ENCODE measurements around the gene SEPTIN5. TPM values are rescaled to one million over a fixed set of nuclear protein-coding genes. Genes with fewer than 3 reads are reported as not detected.
A peak's percentile ranks its signal among the peaks of the same experiment; 100 is the strongest.

SEPTIN5 gene
- total and polyA plus RNA-seq, 9 of the 15 experiments (the other 6 are each of a cell fraction or from before 2014, with no cell fraction given) = 0.03 to 195 (median 119) TPM

DNA sequence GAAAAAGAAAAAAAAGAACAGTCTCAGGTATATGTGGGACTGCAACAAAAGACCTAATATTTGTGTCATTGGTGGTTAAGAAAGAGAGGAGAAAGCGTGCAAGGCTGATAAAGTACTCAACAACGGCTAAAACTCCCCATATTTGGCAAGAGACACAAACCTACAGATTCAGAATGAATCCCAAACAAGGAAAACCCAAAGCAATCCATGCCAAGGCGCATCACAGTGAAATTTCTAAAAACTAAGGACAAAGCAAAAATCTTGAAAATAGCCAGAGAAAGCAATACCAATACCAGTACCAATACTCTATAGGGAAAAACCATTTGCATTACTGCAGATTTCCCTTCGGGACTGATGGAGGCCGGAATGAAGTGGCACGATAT, 32.4 kb upstream of the SEPTIN5 start (continued):
- no peak for TF ChIP-seq ETV6 (IDR thresholded peaks at IDR 0.05; ENCODE audit: borderline replicate concordance in 1 of 2, low read depth in 2 of 2, low read length in 1 of 2)
- TF ChIP-seq ETV6 (CRISPR knock-in tag; IDR thresholded peaks at IDR 0.05; ENCODE audit: borderline replicate concordance) = 0 out of 2 replicates have a peak, but pooled peaks have one; percentile 40
- TF ChIP-seq HNRNPH1 (optimal IDR thresholded peaks at IDR 0.05; ENCODE audit: low read depth, low read length) = no peak
- no peak for TF ChIP-seq MTA1 (IDR thresholded peaks at IDR 0.05; ENCODE audit: borderline replicate concordance)
- TF ChIP-seq ZC3H11A (IDR thresholded peaks at IDR 0.05; ENCODE audit: low read depth, low read length) = no peak
- no peak for TF ChIP-seq GATAD2B (IDR thresholded peaks at IDR 0.05; ENCODE audit: borderline replicate concordance)
- TF ChIP-seq EP300 (IDR thresholded peaks at IDR 0.05; ENCODE audit: low read length) = peak; percentile 18; the same call in 1 of the 2 replicates
- no peak for TF ChIP-seq ESRRB (CRISPR knock-in tag; IDR thresholded peaks at IDR 0.05; ENCODE audit: borderline replicate concordance)
- TF ChIP-seq SRF (CRISPR knock-in tag; IDR thresholded peaks at IDR 0.05) = peak; percentile 75 to 82; a peak in 3 of 4 replicates
- peak in 1 of 2 experiments; percentile 17; a peak in 1 of 4 replicates for TF ChIP-seq MAZ (CRISPR knock-in tag; conservative IDR thresholded peaks at IDR 0.05 in 1 of 2, IDR thresholded peaks at IDR 0.05 in 1 of 2)
- TF ChIP-seq, protein P1, sequence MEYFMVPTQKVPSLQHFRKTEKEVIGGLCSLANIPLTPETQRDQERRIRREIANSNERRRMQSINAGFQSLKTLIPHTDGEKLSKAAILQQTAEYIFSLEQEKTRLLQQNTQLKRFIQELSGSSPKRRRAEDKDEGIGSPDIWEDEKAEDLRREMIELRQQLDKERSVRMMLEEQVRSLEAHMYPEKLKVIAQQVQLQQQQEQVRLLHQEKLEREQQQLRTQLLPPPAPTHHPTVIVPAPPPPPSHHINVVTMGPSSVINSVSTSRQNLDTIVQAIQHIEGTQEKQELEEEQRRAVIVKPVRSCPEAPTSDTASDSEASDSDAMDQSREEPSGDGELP (CRISPR knock-in tag; IDR thresholded peaks at IDR 0.05; ENCODE audit: borderline replicate concordance) = no peak
- TF ChIP-seq SMARCA5 (IDR thresholded peaks at IDR 0.05) = no peak; the same call in 1 of the 2 replicates
- TF ChIP-seq, protein P2, sequence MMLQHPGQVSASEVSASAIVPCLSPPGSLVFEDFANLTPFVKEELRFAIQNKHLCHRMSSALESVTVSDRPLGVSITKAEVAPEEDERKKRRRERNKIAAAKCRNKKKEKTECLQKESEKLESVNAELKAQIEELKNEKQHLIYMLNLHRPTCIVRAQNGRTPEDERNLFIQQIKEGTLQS (IDR thresholded peaks at IDR 0.05) = no peak
- TF ChIP-seq, protein P2 (CRISPR knock-in tag; conservative IDR thresholded peaks at IDR 0.05) = no peak
- TF ChIP-seq CBX2 (IDR thresholded peaks at IDR 0.05; ENCODE audit: insufficient read depth, low read length, poor library complexity, severe bottlenecking) = peak; percentile 67
- TF ChIP-seq, protein P3, sequence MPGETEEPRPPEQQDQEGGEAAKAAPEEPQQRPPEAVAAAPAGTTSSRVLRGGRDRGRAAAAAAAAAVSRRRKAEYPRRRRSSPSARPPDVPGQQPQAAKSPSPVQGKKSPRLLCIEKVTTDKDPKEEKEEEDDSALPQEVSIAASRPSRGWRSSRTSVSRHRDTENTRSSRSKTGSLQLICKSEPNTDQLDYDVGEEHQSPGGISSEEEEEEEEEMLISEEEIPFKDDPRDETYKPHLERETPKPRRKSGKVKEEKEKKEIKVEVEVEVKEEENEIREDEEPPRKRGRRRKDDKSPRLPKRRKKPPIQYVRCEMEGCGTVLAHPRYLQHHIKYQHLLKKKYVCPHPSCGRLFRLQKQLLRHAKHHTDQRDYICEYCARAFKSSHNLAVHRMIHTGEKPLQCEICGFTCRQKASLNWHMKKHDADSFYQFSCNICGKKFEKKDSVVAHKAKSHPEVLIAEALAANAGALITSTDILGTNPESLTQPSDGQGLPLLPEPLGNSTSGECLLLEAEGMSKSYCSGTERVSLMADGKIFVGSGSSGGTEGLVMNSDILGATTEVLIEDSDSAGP (CRISPR knock-in tag; IDR thresholded peaks at IDR 0.05) = no peak
- no peak for TF ChIP-seq EWSR1 (IDR thresholded peaks at IDR 0.05; ENCODE audit: borderline replicate concordance, low read depth, partially characterized antibody)
- TF ChIP-seq LEF1 (IDR thresholded peaks at IDR 0.05) = no peak
- 0 out of 2 replicates have a peak, but pooled peaks have one; percentile 24 for TF ChIP-seq JUNB (CRISPR knock-in tag; conservative IDR thresholded peaks at IDR 0.05)
- TF ChIP-seq PHB2 (IDR thresholded peaks at IDR 0.05; ENCODE audit: low read depth) = no peak
- TF ChIP-seq, protein P4, sequence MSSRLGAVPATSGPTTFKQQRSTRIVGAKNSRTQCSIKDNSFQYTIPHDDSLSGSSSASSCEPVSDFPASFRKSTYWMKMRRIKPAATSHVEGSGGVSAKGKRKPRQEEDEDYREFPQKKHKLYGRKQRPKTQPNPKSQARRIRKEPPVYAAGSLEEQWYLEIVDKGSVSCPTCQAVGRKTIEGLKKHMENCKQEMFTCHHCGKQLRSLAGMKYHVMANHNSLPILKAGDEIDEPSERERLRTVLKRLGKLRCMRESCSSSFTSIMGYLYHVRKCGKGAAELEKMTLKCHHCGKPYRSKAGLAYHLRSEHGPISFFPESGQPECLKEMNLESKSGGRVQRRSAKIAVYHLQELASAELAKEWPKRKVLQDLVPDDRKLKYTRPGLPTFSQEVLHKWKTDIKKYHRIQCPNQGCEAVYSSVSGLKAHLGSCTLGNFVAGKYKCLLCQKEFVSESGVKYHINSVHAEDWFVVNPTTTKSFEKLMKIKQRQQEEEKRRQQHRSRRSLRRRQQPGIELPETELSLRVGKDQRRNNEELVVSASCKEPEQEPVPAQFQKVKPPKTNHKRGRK (tag; IDR thresholded peaks at IDR 0.05) = peak; percentile 85
- TF ChIP-seq, protein P5, sequence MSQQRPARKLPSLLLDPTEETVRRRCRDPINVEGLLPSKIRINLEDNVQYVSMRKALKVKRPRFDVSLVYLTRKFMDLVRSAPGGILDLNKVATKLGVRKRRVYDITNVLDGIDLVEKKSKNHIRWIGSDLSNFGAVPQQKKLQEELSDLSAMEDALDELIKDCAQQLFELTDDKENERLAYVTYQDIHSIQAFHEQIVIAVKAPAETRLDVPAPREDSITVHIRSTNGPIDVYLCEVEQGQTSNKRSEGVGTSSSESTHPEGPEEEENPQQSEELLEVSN (IDR thresholded peaks at IDR 0.05; ENCODE audit: borderline replicate concordance in 1 of 2, extremely low read depth in 1 of 2, insufficient read depth in 1 of 2, insufficient read length in 1 of 2, low read depth in 1 of 2, low read length in 1 of 2, poor library complexity in 1 of 2, severe bottlenecking in 1 of 2) = no peak
- 0 out of 2 replicates have a peak, but pooled peaks have one; percentile 1 for TF ChIP-seq MAFK (IDR thresholded peaks at IDR 0.05; ENCODE audit: low read length)
